ENCODE results near the gene ZNF365.

The ZNF365 gene

DNA sequence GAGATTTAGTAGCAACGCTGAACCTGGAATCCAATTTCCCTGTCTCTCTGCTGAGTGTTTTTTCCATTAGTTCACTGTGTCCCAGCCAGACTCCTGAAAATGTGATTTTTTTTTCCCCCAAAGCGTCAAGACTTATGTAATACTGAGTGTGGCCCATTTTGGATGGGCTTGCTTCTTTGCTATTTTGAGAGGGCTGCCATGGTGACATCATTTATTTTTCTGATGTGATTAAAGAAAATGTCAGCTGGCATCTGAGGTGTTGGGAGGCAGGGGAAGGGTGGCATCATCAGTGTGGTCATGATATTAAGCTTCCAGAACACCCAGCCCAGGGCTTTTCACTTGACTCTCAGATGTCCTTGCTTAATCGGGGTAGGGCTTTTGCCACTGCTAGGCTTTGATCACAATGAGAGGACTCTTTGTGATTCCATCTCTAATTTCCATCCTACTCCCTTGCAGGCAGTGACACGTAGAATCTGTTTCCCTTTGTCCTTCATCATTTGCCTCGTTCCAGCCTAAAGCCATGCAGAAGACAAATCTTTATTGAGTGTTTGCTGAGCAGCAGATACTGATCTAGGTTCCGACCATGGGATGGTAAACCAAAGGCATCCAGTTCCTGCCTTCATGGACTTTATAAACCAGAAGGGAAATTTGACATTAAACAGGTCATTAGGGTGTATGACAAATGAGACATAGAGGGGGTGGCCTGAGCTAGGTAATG lies 7.4 kb downstream of the ZNF365 start:
- Mint-ChIP-seq H3K4me1 (peaks cover 54% of the 10 kb centered on the region), H3K4me3 (no peak overlapping the region), H3K9me3 (no peaks in the 10 kb centered on the region), H3K27ac (ENCODE audit: low read depth) (no peak overlapping the region), H3K27me3 (no peaks in the 10 kb centered on the region), H3K36me3 (ENCODE audit: insufficient read depth) (peaks cover 3% of the 10 kb centered on the region)
- DNase-seq (ENCODE audit: low spot score in 2 of 2), result no peak
- ATAC-seq (replicated peaks; ENCODE audit: extremely low read depth, poor library complexity, severe bottlenecking), result no peak

- peaks cover 59% of the 10 kb centered on the region for H3K4me1 Mint-ChIP-seq
- peak overlapping the region; percentile 10 for H3K4me3 Mint-ChIP-seq
- peak overlapping the region; percentile 54 for H3K27ac Mint-ChIP-seq (ENCODE audit: low read depth)
- peaks cover 3% of the 10 kb centered on the region for H3K36me3 Mint-ChIP-seq (ENCODE audit: insufficient read depth)
- H3K9me3 Mint-ChIP-seq, result no peaks in the 10 kb centered on the region
- no peak for DNase-seq (ENCODE audit: low spot score in 2 of 2)
- ATAC-seq (replicated peaks; ENCODE audit: extremely low read depth, poor library complexity, severe bottlenecking), result no peak
- H3K27me3 Mint-ChIP-seq, result no peaks in the 10 kb centered on the region
Measured at GRCh38 chr10:62382831-62383230, 8.7 kb downstream of the ZNF365 start.

- no peaks in the 10 kb centered on the region for H3K9me3 Mint-ChIP-seq
- ATAC-seq (replicated peaks; ENCODE audit: extremely low read depth, poor library complexity, severe bottlenecking), result peak; percentile 100
- DNase-seq (ENCODE audit: low spot score in 2 of 2), result peak in 1 of 2 donors; percentile 69
- H3K27me3 Mint-ChIP-seq, result no peaks in the 10 kb centered on the region
- H3K4me1 Mint-ChIP-seq, result peaks cover 65% of the 10 kb centered on the region
- H3K36me3 Mint-ChIP-seq (ENCODE audit: insufficient read depth), result peaks cover 3% of the 10 kb centered on the region
- peak overlapping the region; percentile 47 for H3K4me3 Mint-ChIP-seq
- H3K27ac Mint-ChIP-seq (ENCODE audit: low read depth), result peak overlapping the region; percentile 74
Measured at GRCh38 chr10:62384057-62384446, 9.9 kb downstream of the ZNF365 start.

DNA sequence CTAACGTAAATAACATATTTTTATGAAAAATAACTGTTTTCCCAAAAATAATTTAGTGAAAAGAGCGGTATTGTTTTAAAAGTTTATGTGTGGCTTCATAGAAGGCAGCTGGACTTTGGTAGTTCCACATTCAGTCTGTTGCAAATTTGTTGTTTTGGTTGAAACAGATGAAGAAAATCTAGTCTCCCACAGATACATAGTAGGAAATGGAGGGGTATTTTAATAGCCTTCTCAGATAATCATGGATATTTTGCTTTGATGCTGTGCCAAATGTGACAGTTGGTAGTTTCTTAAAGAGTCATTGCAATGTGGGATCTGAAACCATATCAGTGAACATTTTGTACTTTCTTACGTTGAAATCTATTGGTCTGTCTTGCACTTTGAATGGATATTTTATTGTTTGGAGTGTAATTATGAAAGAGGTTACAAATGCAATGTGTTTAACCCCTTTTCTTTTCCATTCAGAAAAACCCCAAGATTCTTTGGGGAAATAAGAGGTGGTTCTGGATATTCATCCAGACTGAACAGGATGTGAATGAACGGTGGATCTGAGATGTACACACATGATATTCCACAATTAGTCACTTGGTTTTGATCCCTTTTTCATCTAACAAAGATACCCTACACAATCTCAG lies 10.4 kb downstream of the ZNF365 start:
- Mint-ChIP-seq H3K27ac (ENCODE audit: low read depth) (peak overlapping the region; percentile 74), H3K4me1 (peaks cover 65% of the 10 kb centered on the region), H3K36me3 (ENCODE audit: insufficient read depth) (peaks cover 3% of the 10 kb centered on the region), H3K27me3 (no peaks in the 10 kb centered on the region), H3K9me3 (no peaks in the 10 kb centered on the region), H3K4me3 (peak overlapping the region; percentile 47)
- ATAC-seq (replicated peaks; ENCODE audit: extremely low read depth, poor library complexity, severe bottlenecking) (peak; percentile 6), DNase-seq (ENCODE audit: low spot score in 2 of 2) (no peak)

GRCh38 chr10:62386356-62387320 lies 12.5 kb downstream of the ZNF365 start:
- H3K27ac Mint-ChIP-seq (ENCODE audit: low read depth), result no peak overlapping the region
- no peaks in the 10 kb centered on the region for H3K9me3 Mint-ChIP-seq

GRCh38 chr10:62388328-62388727 lies 14.2 kb downstream of the ZNF365 start:
- Mint-ChIP-seq H3K4me1 (peaks cover 36% of the 10 kb centered on the region), H3K4me3 (no peak overlapping the region), H3K27me3 (no peaks in the 10 kb centered on the region), H3K36me3 (ENCODE audit: insufficient read depth) (no peaks in the 10 kb centered on the region), H3K27ac (ENCODE audit: low read depth) (no peak overlapping the region), H3K9me3 (no peaks in the 10 kb centered on the region)
- ATAC-seq (replicated peaks; ENCODE audit: extremely low read depth, poor library complexity, severe bottlenecking), result no peak
- no peak for DNase-seq (ENCODE audit: low spot score in 2 of 2)

More at GRCh38 chr10:62386356-62387320, 12.5 kb downstream of the ZNF365 start:
- no peak overlapping the region for H3K4me3 Mint-ChIP-seq
- H3K4me1 Mint-ChIP-seq, result peaks cover 51% of the 10 kb centered on the region
- no peak for DNase-seq (ENCODE audit: low spot score in 2 of 2)
- no peaks in the 10 kb centered on the region for H3K27me3 Mint-ChIP-seq
- ATAC-seq (replicated peaks; ENCODE audit: extremely low read depth, poor library complexity, severe bottlenecking), result no peak
- peaks cover 3% of the 10 kb centered on the region for H3K36me3 Mint-ChIP-seq (ENCODE audit: insufficient read depth)

DNA sequence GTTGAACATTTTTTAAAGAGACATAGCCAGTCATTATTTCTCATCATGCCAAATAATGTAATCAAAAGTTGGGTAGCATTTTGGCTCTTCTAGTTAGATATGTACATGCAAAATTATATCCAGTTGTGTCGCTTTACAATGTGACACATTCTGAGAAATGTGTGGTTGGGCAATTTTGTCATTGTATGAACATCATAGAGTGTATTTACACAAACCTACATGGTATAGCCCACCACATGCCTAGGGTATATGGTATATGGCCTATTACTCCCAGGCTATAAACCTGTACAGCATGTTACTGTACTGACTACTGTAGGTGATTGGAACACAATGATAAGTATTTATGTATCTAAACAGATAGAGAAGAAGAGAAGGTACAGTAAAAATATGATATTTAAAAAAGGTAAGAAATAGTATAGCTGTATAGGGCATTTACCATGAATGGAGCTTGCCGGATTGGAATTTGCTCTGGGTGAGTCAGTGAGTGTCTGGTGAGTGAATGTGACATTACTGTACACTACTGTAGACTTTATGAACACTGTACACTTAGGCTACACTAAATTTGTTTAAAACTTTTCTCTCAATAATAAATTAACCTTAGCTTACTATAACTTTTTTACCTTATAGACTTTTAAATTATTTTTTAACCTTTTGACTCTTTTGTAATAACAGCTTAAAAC lies 16.5 kb downstream of the ZNF365 start:
- H3K4me3 Mint-ChIP-seq, result no peak overlapping the region
- H3K27me3 Mint-ChIP-seq, result no peaks in the 10 kb centered on the region
- H3K36me3 Mint-ChIP-seq (ENCODE audit: insufficient read depth), result no peaks in the 10 kb centered on the region
- H3K4me1 Mint-ChIP-seq, result peaks cover 18% of the 10 kb centered on the region
- no peak overlapping the region for H3K27ac Mint-ChIP-seq (ENCODE audit: low read depth)
- ATAC-seq (replicated peaks; ENCODE audit: extremely low read depth, poor library complexity, severe bottlenecking), result no peak
- H3K9me3 Mint-ChIP-seq, result no peaks in the 10 kb centered on the region
- DNase-seq (ENCODE audit: low spot score in 2 of 2), result no peak

GRCh38 chr10:62393237-62393636 lies 19.1 kb downstream of the ZNF365 start:
- Mint-ChIP-seq H3K9me3 (no peaks in the 10 kb centered on the region), H3K27ac (ENCODE audit: low read depth) (no peak overlapping the region), H3K27me3 (no peaks in the 10 kb centered on the region), H3K36me3 (ENCODE audit: insufficient read depth) (no peaks in the 10 kb centered on the region), H3K4me3 (no peak overlapping the region), H3K4me1 (peaks cover 3% of the 10 kb centered on the region)
- DNase-seq (ENCODE audit: low spot score in 2 of 2) (no peak), ATAC-seq (replicated peaks; ENCODE audit: extremely low read depth, poor library complexity, severe bottlenecking) (no peak)

GRCh38 chr10:62394556-62395018 lies 20.4 kb downstream of the ZNF365 start:
- no peak for ATAC-seq (replicated peaks; ENCODE audit: extremely low read depth, poor library complexity, severe bottlenecking)
- no peaks in the 10 kb centered on the region for H3K27me3 Mint-ChIP-seq

DNA sequence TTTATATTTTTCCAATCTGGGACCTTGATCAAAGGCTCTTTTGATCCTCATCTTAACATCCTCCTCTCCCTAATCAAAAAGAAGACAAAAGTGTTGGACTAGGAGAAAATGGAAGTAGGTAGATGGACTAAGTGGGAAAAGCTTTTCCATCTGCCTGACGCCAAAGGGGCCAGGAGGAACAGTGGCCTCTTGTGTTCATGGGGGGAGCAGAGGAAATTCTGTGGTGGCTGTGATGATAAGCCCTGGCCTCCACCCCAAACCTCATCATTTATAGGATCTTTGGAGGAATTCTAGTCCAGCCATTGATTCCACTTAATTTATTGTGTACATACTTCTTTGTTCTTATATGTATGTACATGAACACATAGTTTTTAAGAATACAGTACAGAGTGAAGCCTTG lies 21.7 kb downstream of the ZNF365 start:
- no peaks in the 10 kb centered on the region for H3K9me3 Mint-ChIP-seq
- ATAC-seq (replicated peaks; ENCODE audit: extremely low read depth, poor library complexity, severe bottlenecking) (no peak), DNase-seq (ENCODE audit: low spot score in 2 of 2) (no peak)
- no peak overlapping the region for H3K4me3 Mint-ChIP-seq
- no peaks in the 10 kb centered on the region for H3K4me1 Mint-ChIP-seq
- H3K27me3 Mint-ChIP-seq, result no peaks in the 10 kb centered on the region
- H3K27ac Mint-ChIP-seq (ENCODE audit: low read depth), result no peak overlapping the region
- H3K36me3 Mint-ChIP-seq (ENCODE audit: insufficient read depth), result peaks cover 3% of the 10 kb centered on the region

More at GRCh38 chr10:62394556-62395018, 20.4 kb downstream of the ZNF365 start:
- H3K27ac Mint-ChIP-seq (ENCODE audit: low read depth), result no peak overlapping the region
- H3K36me3 Mint-ChIP-seq (ENCODE audit: insufficient read depth), result no peaks in the 10 kb centered on the region
- H3K9me3 Mint-ChIP-seq, result no peaks in the 10 kb centered on the region
- DNase-seq (ENCODE audit: low spot score in 2 of 2), result no peak
- H3K4me1 Mint-ChIP-seq, result no peaks in the 10 kb centered on the region
- H3K4me3 Mint-ChIP-seq, result no peak overlapping the region

DNA sequence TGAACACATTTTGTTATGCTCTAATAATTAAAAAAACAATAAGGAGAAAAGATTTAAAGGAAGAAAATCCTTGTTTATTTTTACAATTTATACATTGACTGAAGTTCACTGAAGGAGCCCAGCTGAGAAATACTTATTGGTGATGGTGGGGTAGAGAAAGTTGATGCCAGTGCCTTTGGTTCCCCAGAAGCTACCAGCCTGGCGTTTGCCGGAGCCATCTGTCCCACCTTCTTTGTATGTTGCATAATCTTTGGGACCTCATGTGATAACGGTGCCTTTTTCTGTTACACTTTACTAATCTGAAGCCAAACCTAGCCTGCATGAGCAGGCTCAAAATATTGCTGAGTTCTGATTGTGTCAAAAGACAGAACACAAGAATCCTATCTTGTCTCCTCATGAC lies 22.7 kb downstream of the ZNF365 start:
- Mint-ChIP-seq H3K27me3 (no peaks in the 10 kb centered on the region), H3K36me3 (ENCODE audit: insufficient read depth) (peaks cover 3% of the 10 kb centered on the region), H3K4me1 (no peaks in the 10 kb centered on the region), H3K4me3 (no peak overlapping the region), H3K27ac (ENCODE audit: low read depth) (no peak overlapping the region), H3K9me3 (no peaks in the 10 kb centered on the region)
- ATAC-seq (replicated peaks; ENCODE audit: extremely low read depth, poor library complexity, severe bottlenecking), result no peak
- DNase-seq (ENCODE audit: low spot score in 2 of 2), result no peak

DNA sequence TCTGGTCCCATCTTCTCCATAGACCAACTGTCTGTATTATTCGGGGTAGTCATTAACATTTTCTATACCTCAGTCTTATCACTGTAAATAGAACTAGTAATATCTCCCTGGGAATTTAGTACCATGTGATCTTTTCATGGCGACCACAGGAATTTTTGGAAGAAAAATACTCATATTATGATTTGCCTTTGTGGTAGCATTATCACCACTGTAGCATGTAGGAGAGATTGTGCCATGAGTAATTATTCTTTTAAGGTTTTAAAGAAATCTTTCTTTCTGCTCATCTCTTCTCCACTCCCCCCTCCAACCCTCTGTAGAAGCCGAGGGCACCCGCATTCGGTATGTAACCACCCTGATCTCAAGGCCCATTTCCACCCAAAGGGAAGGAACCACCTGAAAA lies 25.0 kb downstream of the ZNF365 start:
- H3K4me3 Mint-ChIP-seq, result no peak overlapping the region
- H3K36me3 Mint-ChIP-seq (ENCODE audit: insufficient read depth), result peaks cover 4% of the 10 kb centered on the region
- H3K27ac Mint-ChIP-seq (ENCODE audit: low read depth), result no peak overlapping the region
- no peaks in the 10 kb centered on the region for H3K4me1 Mint-ChIP-seq
- no peaks in the 10 kb centered on the region for H3K27me3 Mint-ChIP-seq
- DNase-seq (ENCODE audit: low spot score in 2 of 2), result no peak
- no peaks in the 10 kb centered on the region for H3K9me3 Mint-ChIP-seq
- no peak for ATAC-seq (replicated peaks; ENCODE audit: extremely low read depth, poor library complexity, severe bottlenecking)

All from central memory CD8-positive, alpha-beta T cell (primary cell).